ENCODE data around the gene FGF7.
"Not testable (repeated sequence)": the region's sequence is repeated elsewhere in the genome, so short reads cannot be mapped to it uniquely, and the experiment has no call there.

Gene FGF7

GRCh38 chr15:49439678-49440395 is 16.8 kb downstream of the FGF7 start:
- no peak for DNase-seq

- DNase-seq, result no peak
Observed at GRCh38 chr15:49441356-49441755, 18.3 kb downstream of the FGF7 start.

GRCh38 chr15:49441816-49442215 is 18.8 kb downstream of the FGF7 start:
- DNase-seq, result no peak

- no peak for DNase-seq
Observed at GRCh38 chr15:49452595-49452994, 29.6 kb downstream of the FGF7 start.

GRCh38 chr15:49456166-49456565 is 33.1 kb downstream of the FGF7 start:
- DNase-seq, result no peak

- DNase-seq, result no peak
Observed at GRCh38 chr15:49458145-49458544, 35.1 kb downstream of the FGF7 start.

- DNase-seq, result no peak
Observed at GRCh38 chr15:49460411-49460941, 37.4 kb downstream of the FGF7 start.

- no peak for DNase-seq
Observed at GRCh38 chr15:49462232-49462844, 39.3 kb downstream of the FGF7 start.

- no peak for DNase-seq
Observed at GRCh38 chr15:49464522-49464921, 41.5 kb downstream of the FGF7 start.

GRCh38 chr15:49466119-49466518 is 43.1 kb downstream of the FGF7 start:
- no peak for DNase-seq

- no peak for DNase-seq
Observed at GRCh38 chr15:49467746-49468480, 44.9 kb downstream of the FGF7 start.

GRCh38 chr15:49468481-49468839 is 45.4 kb downstream of the FGF7 start:
- no peak for DNase-seq

- peak; percentile 27 for DNase-seq
Observed at GRCh38 chr15:49471248-49471647, 48.2 kb downstream of the FGF7 start.

GRCh38 chr15:49471733-49472132 is 48.7 kb downstream of the FGF7 start:
- peak; percentile 98 for DNase-seq

GRCh38 chr15:49472338-49472737 is 49.3 kb downstream of the FGF7 start:
- peak; percentile 14 for DNase-seq

- no peak for DNase-seq
Observed at GRCh38 chr15:49473031-49473430, 50.0 kb downstream of the FGF7 start.

- DNase-seq, result not testable (repeated sequence)
Observed at GRCh38 chr15:49478021-49478420, 55.0 kb downstream of the FGF7 start.

GRCh38 chr15:49478982-49479381 is 55.9 kb downstream of the FGF7 start:
- DNase-seq, result not testable (repeated sequence)

GRCh38 chr15:49485401-49485800 is 62.4 kb downstream of the FGF7 start:
- DNase-seq, result not testable (repeated sequence)

- no peak for DNase-seq
Observed at GRCh38 chr15:49490966-49491365, 67.9 kb downstream of the FGF7 start.

GRCh38 chr15:49492151-49492550 is 69.1 kb downstream of the FGF7 start:
- DNase-seq, result no peak

GRCh38 chr15:49492830-49493229 is 69.8 kb downstream of the FGF7 start:
- DNase-seq, result no peak

- DNase-seq, result no peak
Observed at GRCh38 chr15:49494842-49495241, 71.8 kb downstream of the FGF7 start.
